B cell (primary cell): Measurements from ENCODE around the gene GTPBP6. TPM values are rescaled to one million over a fixed set of nuclear protein-coding genes. Genes with fewer than 3 reads are reported as not detected.

Experiments
- ATAC-seq: fragments of 200-7000 bp; cut with Tn5 transposase; one replicate; pipeline ENCODE4 v1.10.0; 2021; ENCODE audit warnings: low read depth, mild to moderate bottlenecking, moderate number of reproducible peaks, moderate library complexity
- CTCF ChIA-PET: fragments of 350-600 bp; sonication (Branson Sonifier 250); formaldehyde crosslinking; loops from one replicate; lab custom pipeline; 2021; ENCODE audit warnings: antibody characterized with exemption, inconsistent platforms; lab: Charles Lee
- POLR2A ChIA-PET: fragments of 350-600 bp; sonication (Branson Sonifier 250); formaldehyde crosslinking; loops from one replicate; lab custom pipeline; 2021; ENCODE audit warnings: antibody characterized with exemption; lab: Charles Lee
- DNase-seq: peaks from one replicate; pipeline ENCODE4 v3.0.0; 2013
- H2AFZ ChIP-seq: 2 replicates; pipeline ENCODE4 v1.6.1; 2012; ENCODE audit warnings: mild to moderate bottlenecking, low read depth, low read length; ENCODE audit not compliant: insufficient read depth, poor library complexity, severe bottlenecking
- H3K27ac ChIP-seq, 2 donors: 1 replicate in 1 of 2; 2 replicates in 1 of 2; pipeline ENCODE4 v1.5.1; 2012 to 2013; ENCODE audit warnings: low read length in 2 of 2, mild to moderate bottlenecking in 2 of 2, moderate library complexity in 1 of 2
- H3K27me3 ChIP-seq, 4 experiments: fragments of 200-600 bp in 1 of 4; sonication (generic) in 1 of 4; replicated peaks in 1 of 4; 1 replicate in 2 of 4; 2 replicates in 2 of 4; pipeline versions ENCODE4 v1.6.1 to v1.7.0; 2013 to 2016; ENCODE audit warnings: low read length in 3 of 4, mild to moderate bottlenecking in 2 of 4, mixed read lengths in 1 of 4, moderate library complexity in 1 of 4; ENCODE audit not compliant: insufficient read depth in 4 of 4, control insufficient read depth in 3 of 4; ENCODE audit errors: control extremely low read depth in 1 of 4
- H3K36me3 ChIP-seq, 2 experiments: replicated peaks in 1 of 2; 1 replicate in 1 of 2; 2 replicates in 1 of 2; pipeline versions ENCODE4 v1.6.1 to v1.7.1; 2013; ENCODE audit warnings: low read length in 1 of 2; ENCODE audit not compliant: insufficient read depth in 2 of 2, control insufficient read depth in 1 of 2; ENCODE audit errors: control extremely low read depth in 1 of 2, extremely low read depth in 1 of 2
- H3K4me1 ChIP-seq, 2 donors: fragments of 200-600 bp in 1 of 2; sonication (generic) in 1 of 2; 1 replicate in 1 of 2; 2 replicates in 1 of 2; pipeline versions ENCODE4 v1.5.1 to v1.6.1; 2013 to 2017; ENCODE audit warnings: low read length in 2 of 2; ENCODE audit not compliant: control insufficient read depth in 2 of 2, insufficient read depth in 2 of 2
- H3K4me2 ChIP-seq: replicated peaks from 2 replicates; pipeline ENCODE3; 2012; ENCODE audit warnings: mild to moderate bottlenecking, low read depth, low read length; ENCODE audit not compliant: poor library complexity, severe bottlenecking
- H3K4me3 ChIP-seq, 5 experiments: fragments of 200-600 bp in 1 of 5; sonication (generic) in 1 of 5; 1 replicate in 3 of 5; 2 replicates in 2 of 5; pipeline versions ENCODE4 v1.5.1 to v1.7.0; 2011 to 2016; ENCODE audit warnings: low read length in 4 of 5, mild to moderate bottlenecking in 4 of 5, low read depth in 2 of 5, control low read depth in 1 of 5, moderate library complexity in 1 of 5; ENCODE audit not compliant: insufficient read depth in 1 of 5; ENCODE audit errors: control extremely low read depth in 1 of 5, extremely low read depth in 1 of 5
- H3K79me2 ChIP-seq: fragments of 200-600 bp; sonication (generic); one replicate; pipeline ENCODE4 v1.6.0; 2016; ENCODE audit warnings: low read length; ENCODE audit not compliant: control insufficient read depth, insufficient read depth
- H3K9ac ChIP-seq: fragments of 200-600 bp; sonication (generic); 2 replicates; pipeline ENCODE4 v1.6.1; 2017; ENCODE audit warnings: mild to moderate bottlenecking, low read length, moderate library complexity
- H3K9me3 ChIP-seq, 3 donors: one replicate each; pipeline versions ENCODE4 v1.6.1 to v1.7.1; 2013; ENCODE audit warnings: low read length in 2 of 3; ENCODE audit not compliant: control insufficient read depth in 2 of 3, insufficient read depth in 1 of 3; ENCODE audit errors: control extremely low read depth in 1 of 3
- H4K20me1 ChIP-seq: 2 replicates; pipeline ENCODE4 v1.6.0; 2012; ENCODE audit warnings: mild to moderate bottlenecking, low read length; ENCODE audit not compliant: insufficient read depth, control insufficient read depth, poor library complexity, severe bottlenecking
- H3K27ac Mint-ChIP-seq: one replicate; pipeline ENCODE4 v1.8.0; 2021; ENCODE audit warnings: mixed read lengths
- H3K27me3 Mint-ChIP-seq: one replicate; pipeline ENCODE4 v1.8.0; 2021; ENCODE audit warnings: mixed read lengths
- H3K4me1 Mint-ChIP-seq: one replicate; pipeline ENCODE4 v1.8.0; 2021; ENCODE audit warnings: mixed read lengths
- H3K4me3 Mint-ChIP-seq: one replicate; pipeline ENCODE4 v1.8.0; 2021; ENCODE audit warnings: mixed read lengths
- H3K9me3 Mint-ChIP-seq: one replicate; pipeline ENCODE4 v1.8.0; 2022; ENCODE audit warnings: mixed read lengths; ENCODE audit not compliant: insufficient read depth
- CTCF ChIP-seq: fragments of 200-600 bp; IDR thresholded peaks from one replicate; pipeline ENCODE4 v1.8.0; 2022; ENCODE audit warnings: antibody characterized with exemption, mild to moderate bottlenecking
- EZH2 ChIP-seq: IDR thresholded peaks from 2 replicates; pipeline ENCODE4 v1.6.1; 2012; ENCODE audit warnings: borderline replicate concordance, low read depth, mild to moderate bottlenecking, moderate library complexity, low read length; ENCODE audit not compliant: insufficient read depth, poor library complexity, severe bottlenecking
- WGBS: methylation state at CpG from one replicate; pipeline ENCODE4 v1.1.5; 2013; ENCODE audit warnings: missing lambda C conversion rate; ENCODE audit not compliant: insufficient coverage; 5-methylcytosine and 5-hydroxymethylcytosine counted together
- intact Hi-C: fragments of 100-400 bp; cut with micrococcal nuclease; formaldehyde crosslinking; loops from one replicate; pipeline ENCODE4 v1.10.0; 2022
- polyA plus RNA-seq: library from polyadenylated mRNA; depleted of rRNA; stranded (reverse); fragments of >200 nt; gene quantifications from 2 replicates; pipeline ENCODE4 v1.2.3, GENCODE V29; 2012
- total RNA-seq, 2 donors: library from RNA; stranded (reverse); fragments of 120-200 nt in 1 of 2; gene quantifications; 1 replicate in 1 of 2; 2 replicates in 1 of 2; pipeline versions ENCODE4 v1.2.3 to v1.2.4, GENCODE V29; 2013 to 2022

The GTPBP6 gene
- total and polyA plus RNA-seq, 2 donors (not counting 1 experiment from before 2014, with no cell fraction given) = 72.9 to 82.9 TPM

- H3K4me3 Mint-ChIP-seq = no peak overlapping the region
- Histone ChIP-seq H3K9ac (no peak overlapping the region), H3K79me2 (peaks cover 11% of the 10 kb centered on the region), H3K4me2 (no peak overlapping the region), H3K4me1 (peaks cover 0 to 11% of the 10 kb centered on the region in 2 donors), H3K27ac (no peak overlapping the region), H3K9me3 (peaks cover 0 to 15% (median 0%) of the 10 kb centered on the region in 3 donors), H3K4me3 (no peak overlapping the region), H3K27me3 (no peaks in the 10 kb centered on the region), H4K20me1 (peaks cover 14% of the 10 kb centered on the region), H2AFZ (no peak overlapping the region), H3K36me3 (peaks cover 4 to 53% of the 10 kb centered on the region in 2 experiments)
- TF ChIP-seq EZH2 (no peak), CTCF (no peak)
- POLR2A ChIA-PET = no interaction called here
- DNase-seq (no peak), ATAC-seq (no peak)
- 97% methylated on average over 7 of the region's 8 CpGs for WGBS
- H3K27me3 Mint-ChIP-seq = no peaks in the 10 kb centered on the region
- no peaks in the 10 kb centered on the region for H3K9me3 Mint-ChIP-seq
- intact Hi-C loops = no loop called here
- peaks cover 11% of the 10 kb centered on the region for H3K4me1 Mint-ChIP-seq
- H3K27ac Mint-ChIP-seq = no peak overlapping the region
- CTCF ChIA-PET = no interaction called here
These were observed 5.0 kb downstream of the GTPBP6 start for GRCh38 chrX:313546-313945.

GRCh38 chrX:312621-313331 is 5.8 kb downstream of the GTPBP6 start:
- intact Hi-C loops = no loop called here
- Mint-ChIP-seq H3K4me3 (no peak overlapping the region), H3K27ac (no peak overlapping the region), H3K27me3 (no peaks in the 10 kb centered on the region), H3K9me3 (no peaks in the 10 kb centered on the region), H3K4me1 (peaks cover 7% of the 10 kb centered on the region)
- Histone ChIP-seq H4K20me1 (peaks cover 14% of the 10 kb centered on the region), H3K27ac (no peak overlapping the region), H3K9me3 (peaks cover 0 to 11% (median 0%) of the 10 kb centered on the region in 3 donors), H3K79me2 (peaks cover 11% of the 10 kb centered on the region), H3K36me3 (peaks cover 4 to 60% of the 10 kb centered on the region in 2 experiments), H3K9ac (no peak overlapping the region), H2AFZ (no peak overlapping the region), H3K4me3 (no peak overlapping the region), H3K4me2 (no peak overlapping the region), H3K4me1 (peaks cover 0 to 9% of the 10 kb centered on the region in 2 donors), H3K27me3 (no peaks in the 10 kb centered on the region)
- CTCF ChIA-PET = no interaction called here
- WGBS = 95% methylated on average over 54 of the region's 54 CpGs
- TF ChIP-seq CTCF (no peak), EZH2 (no peak)
- ATAC-seq = no peak
- DNase-seq = no peak
- POLR2A ChIA-PET = no interaction called here
